Spleen (tissue), 11 donors: ENCODE data around the gene ZNF236. TPM values are rescaled to one million over a fixed set of nuclear protein-coding genes. Genes with fewer than 3 reads are reported as not detected.

Source experiments
- DNase-seq: peaks from one replicate; pipeline ENCODE4 v3.0.0-alpha.2; 2020
- H3K27ac ChIP-seq, 8 donors: fragments of 200-600 bp; sonication (generic) in 7 of 8; 1 replicate in 4 of 8; 2 replicates in 4 of 8; pipeline versions ENCODE4 v1.5.0 to v1.8.0; 2016 to 2021; ENCODE audit warnings: inconsistent platforms in 4 of 8, mild to moderate bottlenecking in 4 of 8, moderate library complexity in 1 of 8
- H3K27me3 ChIP-seq, 7 donors: fragments of 200-600 bp; sonication (generic) in 6 of 7; replicated peaks in 1 of 7; 1 replicate in 4 of 7; 2 replicates in 3 of 7; pipeline versions ENCODE4 v1.5.0 to v1.8.0; 2016 to 2021; ENCODE audit warnings: inconsistent platforms in 3 of 7, mild to moderate bottlenecking in 1 of 7
- H3K36me3 ChIP-seq, 6 donors: fragments of 200-600 bp; sonication (generic) in 5 of 6; 1 replicate in 4 of 6; 2 replicates in 2 of 6; pipeline versions ENCODE4 v1.5.0 to v1.8.0; 2016 to 2021; ENCODE audit warnings: inconsistent platforms in 2 of 6
- H3K4me1 ChIP-seq, 6 donors: fragments of 200-600 bp; sonication (generic) in 5 of 6; 1 replicate in 3 of 6; 2 replicates in 3 of 6; pipeline versions ENCODE4 v1.5.0 to v1.8.0; 2016 to 2021; ENCODE audit warnings: inconsistent platforms in 3 of 6
- H3K4me3 ChIP-seq, 8 donors: fragments of 200-600 bp; sonication (generic) in 7 of 8; 1 replicate in 4 of 8; 2 replicates in 4 of 8; pipeline versions ENCODE4 v1.5.0 to v1.8.0; 2016 to 2021; ENCODE audit warnings: inconsistent platforms in 4 of 8, mild to moderate bottlenecking in 4 of 8, moderate library complexity in 2 of 8
- H3K9me3 ChIP-seq, 8 donors: fragments of 200-600 bp; sonication (generic) in 7 of 8; 1 replicate in 4 of 8; 2 replicates in 4 of 8; pipeline versions ENCODE4 v1.5.0 to v1.8.0; 2016 to 2021; ENCODE audit warnings: inconsistent platforms in 4 of 8
- POLR2A ChIP-seq, 3 donors: fragments of 450-650 bp; IDR thresholded peaks; one replicate each; pipeline ENCODE4 v1.5.1; 2017; ENCODE audit warnings: antibody characterized with exemption in 3 of 3, mild to moderate bottlenecking in 1 of 3
- POLR2AphosphoS5 ChIP-seq, 3 donors: sonication (generic); formaldehyde crosslinking; IDR thresholded peaks; one replicate each; pipeline ENCODE4 v1.5.1; 2017; ENCODE audit warnings: antibody characterized with exemption in 3 of 3
- WGBS, 5 donors: extraction: QIAGEN DNeasy Blood & Tissue Kit in 3 of 5; methylation state at CpG; one replicate each; pipeline versions ENCODE4 v1.1.5 to v1.1.7; 2013 to 2018; 5-methylcytosine and 5-hydroxymethylcytosine counted together
- intact Hi-C: fragments of 100-400 bp; cut with DNase I; formaldehyde crosslinking; loops from one replicate; pipeline ENCODE4 v1.15.0; 2023; ENCODE audit warnings: low total_unique reads
- polyA plus RNA-seq, 3 donors: library from polyadenylated mRNA; stranded (reverse); fragments of 200-250 nt; gene quantifications; one replicate each; pipeline ENCODE4 v1.2.1, GENCODE V29; 2013
- small RNA-seq, 4 donors: library from RNA; depleted of rRNA; stranded (forward); fragments of <200 nt; gene quantifications; one replicate each; pipeline ENCODE3, GENCODE V24; 2016
- total RNA-seq, 7 donors: library from RNA; depleted of rRNA in 3 of 7; stranded (reverse); fragments of >200 nt in 3 of 7; fragmentation: NEBNext Ultra II Directional in 4 of 7; extraction: Animal tissue kit (Norgen Biotek cat#: 25700) in 4 of 7; gene quantifications; one replicate each; pipeline versions ENCODE4 v1.1.0 to v1.2.1, GENCODE V29; 2016 to 2021
- donor health status: healthy with polysubstance abuse.
- donor health status: DM: no; HTN: no; CAD: no; lungs with moderate emphysema.
- donor health status: DM: no; HTN: no; CAD: no.
- donor health status: Bipolar disorder and iron deficiency.
- donor health status: healthy.
- donor health status: DM: no; HTN: no; CAD: no.
- donor health status: DM: yes; HTN: yes; CAD: no.

Gene ZNF236
- total and polyA plus RNA-seq, 10 donors, result 1.5 to 25.4 (median 19.9) TPM

DNA sequence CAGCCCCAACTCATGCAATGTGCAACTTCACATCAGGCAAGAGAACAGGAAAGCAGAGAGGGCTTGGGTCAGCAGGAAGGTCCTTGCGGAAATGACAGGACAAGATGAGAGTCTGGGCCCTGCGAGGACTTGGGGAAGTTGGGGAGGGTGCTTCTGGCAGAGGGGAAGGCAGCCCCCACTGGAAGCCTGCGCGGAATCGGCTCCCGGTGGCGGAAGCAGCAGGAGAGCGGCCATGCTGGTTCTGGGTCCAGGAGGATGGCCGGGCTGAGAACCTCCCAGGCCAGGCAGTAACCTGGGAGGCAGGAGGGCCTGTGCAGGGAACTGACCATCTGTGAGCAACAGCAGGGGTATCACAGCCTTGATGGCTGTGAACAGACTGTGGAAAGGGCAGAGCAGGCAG lies 197.3 kb downstream of the ZNF236 start:
- Histone ChIP-seq H3K36me3 (peaks cover 0 to 85% (median 28%) of the 10 kb centered on the region in 6 donors), H3K4me3 (no peak overlapping the region), H3K27ac (no peak overlapping the region), H3K27me3 (no peaks in the 10 kb centered on the region), H3K9me3 (no peaks in the 10 kb centered on the region), H3K4me1 (peaks cover 0 to 45% (median 8%) of the 10 kb centered on the region in 6 donors)
- WGBS, 5 donors, result 90 to 99% (median 96%) methylated on average over 9 of the region's 9 CpGs
- DNase-seq, result no peak
- TF ChIP-seq POLR2AphosphoS5 (IDR thresholded peaks at IDR 0.05) (peak in 1 of 3 donors; percentile 47), POLR2A (IDR thresholded peaks at IDR 0.05) (no peak)
- intact Hi-C loops, result no loop called here

Small RNAs within 50 kb of the gene (small RNA-seq; reads per million reads assigned to genes)
- gene RF00017, result 0 reads per million in 4 donors
- 0 reads per million in 4 donors for gene RNU6-346P
